ENCODE measurements around the gene DENND6A. TPM values are rescaled to one million over a fixed set of nuclear protein-coding genes. Genes with fewer than 3 reads are reported as not detected.

Gene DENND6A
- total RNA-seq, 2 donors from 2014 or later, result 5.9 to 9.9 TPM

DNA sequence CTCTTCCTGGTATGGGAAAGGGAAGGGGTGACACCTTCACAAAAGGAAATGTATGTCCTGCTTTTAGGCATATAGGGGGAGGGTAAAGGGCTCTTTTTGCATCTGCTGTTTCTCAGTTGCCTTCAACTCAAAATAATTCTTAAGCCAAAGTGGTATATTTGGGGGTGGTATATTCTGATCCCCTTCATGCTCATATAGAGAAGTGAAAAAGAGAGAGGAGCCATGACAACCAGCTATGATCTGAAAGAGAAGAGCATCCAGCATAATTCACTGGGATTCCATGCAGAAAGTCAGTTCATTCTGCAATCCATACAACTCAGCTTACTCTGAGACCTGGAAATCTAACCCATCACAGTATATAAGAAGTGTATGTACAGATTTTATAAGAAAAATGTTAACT lies 22.3 kb downstream of the DENND6A start:
- H3K27me3 ChIP-seq, result no peaks in the 10 kb centered on the region
- TF ChIP-seq POLR2A (IDR thresholded peaks at IDR 0.05), result no peak
- TF ChIP-seq, protein P1, sequence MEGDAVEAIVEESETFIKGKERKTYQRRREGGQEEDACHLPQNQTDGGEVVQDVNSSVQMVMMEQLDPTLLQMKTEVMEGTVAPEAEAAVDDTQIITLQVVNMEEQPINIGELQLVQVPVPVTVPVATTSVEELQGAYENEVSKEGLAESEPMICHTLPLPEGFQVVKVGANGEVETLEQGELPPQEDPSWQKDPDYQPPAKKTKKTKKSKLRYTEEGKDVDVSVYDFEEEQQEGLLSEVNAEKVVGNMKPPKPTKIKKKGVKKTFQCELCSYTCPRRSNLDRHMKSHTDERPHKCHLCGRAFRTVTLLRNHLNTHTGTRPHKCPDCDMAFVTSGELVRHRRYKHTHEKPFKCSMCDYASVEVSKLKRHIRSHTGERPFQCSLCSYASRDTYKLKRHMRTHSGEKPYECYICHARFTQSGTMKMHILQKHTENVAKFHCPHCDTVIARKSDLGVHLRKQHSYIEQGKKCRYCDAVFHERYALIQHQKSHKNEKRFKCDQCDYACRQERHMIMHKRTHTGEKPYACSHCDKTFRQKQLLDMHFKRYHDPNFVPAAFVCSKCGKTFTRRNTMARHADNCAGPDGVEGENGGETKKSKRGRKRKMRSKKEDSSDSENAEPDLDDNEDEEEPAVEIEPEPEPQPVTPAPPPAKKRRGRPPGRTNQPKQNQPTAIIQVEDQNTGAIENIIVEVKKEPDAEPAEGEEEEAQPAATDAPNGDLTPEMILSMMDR (IDR thresholded peaks at IDR 0.05), result no peak

DNA sequence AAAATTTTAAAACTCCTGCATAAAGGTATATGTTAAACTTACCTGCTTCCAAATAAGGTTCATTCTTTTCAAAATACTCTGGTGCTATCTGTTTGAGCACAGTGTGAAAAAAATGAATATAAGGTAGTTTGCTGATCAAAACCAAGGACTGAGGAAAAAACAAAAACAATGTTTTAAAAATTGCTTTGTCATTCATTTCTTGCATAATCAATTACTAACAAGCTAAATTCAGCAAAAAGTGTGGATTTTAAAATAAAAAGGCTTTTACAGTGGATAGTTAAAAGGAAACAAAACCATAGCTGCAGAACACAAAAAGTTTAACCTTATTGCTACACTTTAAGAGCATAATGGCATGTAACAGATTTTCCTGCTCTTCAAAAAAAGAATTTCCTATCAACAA lies 31.5 kb downstream of the DENND6A start:
- Histone ChIP-seq H3K27ac (no peak overlapping the region), H3K36me3 (replicated peaks in 1 of 2; ENCODE audit: insufficient read depth in 1 of 2, low read depth in 2 of 2) (peaks cover 0 to 4% of the 10 kb centered on the region in 2 donors), H3K27me3 (no peaks in the 10 kb centered on the region), H3K9me3 (no peaks in the 10 kb centered on the region), H3K4me3 (no peak overlapping the region), H3K4me1 (no peaks in the 10 kb centered on the region)
- ATAC-seq (no peak), DNase-seq (no peak)
- intact Hi-C loops (cut with DNase I), result no loop called here
- no peak for TF ChIP-seq POLR2A (IDR thresholded peaks at IDR 0.05)
- TF ChIP-seq, protein P1 (IDR thresholded peaks at IDR 0.05), result no peak

More for the DNA sequence above, 22.3 kb downstream of the DENND6A start:
- no peaks in the 10 kb centered on the region for H3K36me3 ChIP-seq (replicated peaks in 1 of 2; ENCODE audit: insufficient read depth in 1 of 2, low read depth in 2 of 2)
- H3K9me3 ChIP-seq, result no peaks in the 10 kb centered on the region
- no peak overlapping the region for H3K27ac ChIP-seq
- DNase-seq, result no peak
- intact Hi-C loops (cut with DNase I), result no loop called here
- H3K4me3 ChIP-seq, result no peak overlapping the region
- no peaks in the 10 kb centered on the region for H3K4me1 ChIP-seq
- ATAC-seq, result no peak

DNA sequence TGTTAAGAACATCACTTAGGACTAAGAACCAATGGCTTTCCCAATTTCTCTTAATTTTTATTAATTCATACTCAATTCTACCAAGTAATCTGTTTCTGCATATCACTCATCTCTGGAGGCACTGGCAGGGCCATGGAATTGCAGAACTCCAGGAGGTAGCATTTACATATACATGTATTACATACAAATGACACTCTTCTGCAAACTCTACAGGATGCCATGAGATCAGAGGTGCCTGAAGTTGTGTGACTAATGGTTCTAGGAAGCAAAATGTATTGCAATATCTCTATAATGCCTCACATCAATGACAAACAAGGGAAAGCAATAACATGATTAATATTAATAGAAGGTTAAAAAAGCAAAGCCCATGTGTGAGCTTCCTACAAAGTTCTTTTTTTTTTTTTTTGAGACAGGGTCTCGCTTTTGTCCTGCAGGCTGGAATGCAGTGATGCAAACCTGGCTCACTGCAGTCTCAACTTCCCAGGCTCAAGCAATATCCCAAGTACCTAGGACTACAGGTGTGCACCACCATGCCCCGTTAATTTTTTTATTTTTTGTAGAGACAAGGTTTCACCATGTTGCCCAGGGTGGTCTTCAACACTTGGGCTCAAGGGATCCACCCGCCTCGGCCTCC lies 33.0 kb downstream of the DENND6A start:
- TF ChIP-seq POLR2A (IDR thresholded peaks at IDR 0.05), result no peak
- TF ChIP-seq, protein P1 (IDR thresholded peaks at IDR 0.05), result no peak
- ATAC-seq, result no peak
- Histone ChIP-seq H3K4me1 (no peaks in the 10 kb centered on the region), H3K27ac (no peak overlapping the region), H3K9me3 (no peaks in the 10 kb centered on the region), H3K27me3 (no peaks in the 10 kb centered on the region), H3K4me3 (no peak overlapping the region), H3K36me3 (replicated peaks in 1 of 2; ENCODE audit: insufficient read depth in 1 of 2, low read depth in 2 of 2) (peaks cover 0 to 2% of the 10 kb centered on the region in 2 donors)
- intact Hi-C loops (cut with DNase I), result no loop called here
- WGBS, 2 donors, result 97 to 98% methylated on average over 4 of the region's 4 CpGs
- no peak for DNase-seq

DNA sequence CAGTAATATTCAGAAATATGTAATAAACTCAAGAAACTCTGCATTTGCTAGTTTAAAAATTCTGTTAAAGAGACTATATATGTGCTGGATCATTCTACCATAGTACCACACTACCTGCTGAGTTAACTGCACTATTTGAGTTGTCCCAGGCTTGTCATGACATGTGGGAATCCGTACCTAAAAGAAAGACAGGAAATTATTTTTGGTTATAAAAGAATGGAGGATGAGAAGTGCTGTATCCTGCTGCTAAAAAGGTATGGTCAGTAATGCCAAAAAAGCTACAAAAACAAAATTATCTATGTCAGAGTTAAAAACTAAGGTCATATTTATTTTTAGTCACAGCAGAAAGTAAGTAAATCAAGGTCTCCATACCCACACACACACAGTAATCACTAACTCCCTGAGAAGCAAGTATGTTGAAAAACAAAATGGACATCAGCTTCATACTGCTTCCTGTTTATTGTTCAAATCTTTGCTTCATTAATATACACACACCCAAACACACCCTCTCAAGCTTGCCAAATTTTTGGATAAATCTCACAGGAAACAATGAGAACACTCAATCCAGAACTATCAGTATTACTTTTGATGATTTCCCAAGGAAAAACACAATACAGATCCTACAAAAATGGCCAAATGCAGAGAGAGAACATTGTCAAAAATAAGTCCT lies 33.7 kb downstream of the DENND6A start:
- no peak overlapping the region for H3K27ac ChIP-seq
- ATAC-seq (no peak), DNase-seq (no peak)
- H3K4me1 ChIP-seq, result no peaks in the 10 kb centered on the region
- no peaks in the 10 kb centered on the region for H3K27me3 ChIP-seq
- TF ChIP-seq, protein P1 (IDR thresholded peaks at IDR 0.05), result no peak
- TF ChIP-seq POLR2A (IDR thresholded peaks at IDR 0.05), result no peak
- no peak overlapping the region for H3K4me3 ChIP-seq
- intact Hi-C loops (cut with DNase I), result no loop called here
- H3K9me3 ChIP-seq, result no peaks in the 10 kb centered on the region
- peaks cover 0 to 2% of the 10 kb centered on the region in 2 donors for H3K36me3 ChIP-seq (replicated peaks in 1 of 2; ENCODE audit: insufficient read depth in 1 of 2, low read depth in 2 of 2)
- 63 to 67% methylated on average over 1 of the region's 1 CpG for WGBS, 2 donors

DNA sequence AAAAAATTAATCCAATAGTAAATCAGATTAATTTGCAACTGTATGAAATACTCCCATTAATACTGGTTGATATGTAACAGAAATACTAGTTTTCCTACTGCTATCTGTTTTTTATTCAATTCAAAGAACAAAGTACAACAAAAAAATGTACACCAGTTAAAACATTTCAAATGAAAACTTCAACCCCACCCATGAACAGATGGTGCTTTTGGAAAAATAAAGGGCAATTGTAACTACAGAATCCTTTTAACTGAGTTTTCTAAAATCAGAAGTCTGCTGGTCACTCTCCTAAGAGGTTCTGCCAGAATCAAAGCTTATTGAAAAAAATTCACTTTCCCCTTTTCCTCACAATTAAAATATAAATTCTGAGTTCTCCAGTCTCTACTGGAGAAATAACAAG lies 34.3 kb downstream of the DENND6A start:
- intact Hi-C loops (cut with DNase I), result no loop called here
- Histone ChIP-seq H3K4me3 (no peak overlapping the region), H3K27me3 (no peaks in the 10 kb centered on the region), H3K9me3 (no peaks in the 10 kb centered on the region), H3K36me3 (replicated peaks in 1 of 2; ENCODE audit: insufficient read depth in 1 of 2, low read depth in 2 of 2) (peaks cover 0 to 2% of the 10 kb centered on the region in 2 donors), H3K27ac (no peak overlapping the region), H3K4me1 (no peaks in the 10 kb centered on the region)
- DNase-seq (no peak), ATAC-seq (no peak)
- TF ChIP-seq POLR2A (IDR thresholded peaks at IDR 0.05), result no peak
- TF ChIP-seq, protein P1 (IDR thresholded peaks at IDR 0.05), result no peak

All from body of pancreas (tissue), 4 donors.